Kidney (tissue), 14 donors: ENCODE measurements around the gene GRXCR1. TPM values are rescaled to one million over a fixed set of nuclear protein-coding genes. Genes with fewer than 3 reads are reported as not detected.

Experiments
- DNase-seq, 5 donors: peaks; one replicate each; pipeline ENCODE4 v3.0.0-alpha.2; 2013 to 2020
- FAIRE-seq: peaks from 2 replicates; lab custom pipeline; 2012; peaks lifted over from hg19 to GRCh38; lab: Jason Lieb, UNC
- H3K27ac ChIP-seq, 2 donors: one replicate each; pipeline ENCODE4 v1.7.0; 2013; ENCODE audit warnings: low read depth in 2 of 2, low read length in 2 of 2, inconsistent platforms in 1 of 2
- H3K27me3 ChIP-seq: one replicate; pipeline ENCODE4 v1.7.1; 2013; ENCODE audit warnings: low read length, inconsistent platforms; ENCODE audit not compliant: control insufficient read depth, insufficient read depth
- H3K36me3 ChIP-seq, 3 donors: one replicate each; pipeline versions ENCODE4 v1.7.0 to v1.7.1; 2013; ENCODE audit warnings: low read length in 3 of 3, control low read depth in 1 of 3, inconsistent platforms in 1 of 3; ENCODE audit not compliant: insufficient read depth in 3 of 3, control insufficient read depth in 2 of 3
- H3K4me1 ChIP-seq, 3 donors: one replicate each; pipeline versions ENCODE4 v1.7.0 to v1.7.1; 2013; ENCODE audit warnings: low read length in 3 of 3, inconsistent platforms in 1 of 3, low read depth in 1 of 3; ENCODE audit not compliant: control insufficient read depth in 2 of 3, insufficient read depth in 2 of 3
- H3K4me3 ChIP-seq, 3 donors: one replicate each; pipeline versions ENCODE4 v1.7.0 to v1.8.1; 2013; ENCODE audit warnings: low read length in 3 of 3, control low read depth in 1 of 3, inconsistent platforms in 1 of 3
- H3K9ac ChIP-seq, 3 donors: one replicate each; pipeline versions ENCODE4 v1.7.0 to v1.7.1; 2013; ENCODE audit warnings: low read length in 3 of 3, control low read depth in 1 of 3, inconsistent platforms in 1 of 3
- H3K9me3 ChIP-seq, 3 donors: one replicate each; pipeline versions ENCODE4 v1.7.0 to v1.7.1; 2013; ENCODE audit warnings: low read length in 3 of 3, control low read depth in 1 of 3, inconsistent platforms in 1 of 3; ENCODE audit not compliant: control insufficient read depth in 2 of 3, insufficient read depth in 1 of 3
- intact Hi-C: fragments of 100-400 bp; cut with DNase I; formaldehyde crosslinking; loops from one replicate; pipeline ENCODE4 v1.11.1; 2022
- polyA plus RNA-seq: library from polyadenylated mRNA; stranded (reverse); fragments of 350-450 nt; fragmentation: Illumina TruSeq; extraction: RNeasy Lipid Tissue Mini Kit (QIAGEN cat#74804); gene quantifications from one replicate; pipeline ENCODE4 v1.2.3, GENCODE V29; 2014; ENCODE audit warnings: low read depth, low replicate concordance; ENCODE audit not compliant: insufficient read depth
- total RNA-seq: library from RNA; stranded (reverse); fragmentation: NEBNext Ultra II Directional; extraction: Animal tissue kit (Norgen Biotek cat#: 25700); gene quantifications from one replicate; pipeline ENCODE4 v1.2.1, GENCODE V29; 2021
- TF ChIP-seq, protein P1 (sequence below): IDR thresholded peaks from 3 replicates; pipeline ENCODE4 v1.5.1; 2012; ENCODE audit warnings: mild to moderate bottlenecking, moderate library complexity, borderline replicate concordance; ENCODE audit not compliant: insufficient read depth; ENCODE audit errors: extremely low read depth
- donor health status: control.
- donor health status: control.
- donor health status: control.
- donor health status: control.
- donor health status: control.
- donor health status: DM: yes; HTN: yes; CAD: no.
- donor health status: Normal renal cell carcinoma (clear cell type).

The GRXCR1 gene
- total and polyA plus RNA-seq, 2 donors from 2014 or later: not detected

- no peak for FAIRE-seq
- H3K36me3 ChIP-seq: no peaks in the 10 kb centered on the region
- H3K27ac ChIP-seq: no peak overlapping the region
- peak in 2 of 5 donors; percentile 43 to 60 for DNase-seq
- H3K27me3 ChIP-seq: no peaks in the 10 kb centered on the region
- no peaks in the 10 kb centered on the region for H3K9me3 ChIP-seq
- peak overlapping the region in 1 of 3 donors; percentile 3 for H3K4me3 ChIP-seq
- no peaks in the 10 kb centered on the region for H3K4me1 ChIP-seq
- intact Hi-C loops: no loop called here
- TF ChIP-seq, protein P1, sequence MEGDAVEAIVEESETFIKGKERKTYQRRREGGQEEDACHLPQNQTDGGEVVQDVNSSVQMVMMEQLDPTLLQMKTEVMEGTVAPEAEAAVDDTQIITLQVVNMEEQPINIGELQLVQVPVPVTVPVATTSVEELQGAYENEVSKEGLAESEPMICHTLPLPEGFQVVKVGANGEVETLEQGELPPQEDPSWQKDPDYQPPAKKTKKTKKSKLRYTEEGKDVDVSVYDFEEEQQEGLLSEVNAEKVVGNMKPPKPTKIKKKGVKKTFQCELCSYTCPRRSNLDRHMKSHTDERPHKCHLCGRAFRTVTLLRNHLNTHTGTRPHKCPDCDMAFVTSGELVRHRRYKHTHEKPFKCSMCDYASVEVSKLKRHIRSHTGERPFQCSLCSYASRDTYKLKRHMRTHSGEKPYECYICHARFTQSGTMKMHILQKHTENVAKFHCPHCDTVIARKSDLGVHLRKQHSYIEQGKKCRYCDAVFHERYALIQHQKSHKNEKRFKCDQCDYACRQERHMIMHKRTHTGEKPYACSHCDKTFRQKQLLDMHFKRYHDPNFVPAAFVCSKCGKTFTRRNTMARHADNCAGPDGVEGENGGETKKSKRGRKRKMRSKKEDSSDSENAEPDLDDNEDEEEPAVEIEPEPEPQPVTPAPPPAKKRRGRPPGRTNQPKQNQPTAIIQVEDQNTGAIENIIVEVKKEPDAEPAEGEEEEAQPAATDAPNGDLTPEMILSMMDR: peak; percentile 64
- no peak overlapping the region for H3K9ac ChIP-seq
These were observed 102.9 kb downstream of the GRXCR1 start for GRCh38 chr4:42995343-42995944.

DNA sequence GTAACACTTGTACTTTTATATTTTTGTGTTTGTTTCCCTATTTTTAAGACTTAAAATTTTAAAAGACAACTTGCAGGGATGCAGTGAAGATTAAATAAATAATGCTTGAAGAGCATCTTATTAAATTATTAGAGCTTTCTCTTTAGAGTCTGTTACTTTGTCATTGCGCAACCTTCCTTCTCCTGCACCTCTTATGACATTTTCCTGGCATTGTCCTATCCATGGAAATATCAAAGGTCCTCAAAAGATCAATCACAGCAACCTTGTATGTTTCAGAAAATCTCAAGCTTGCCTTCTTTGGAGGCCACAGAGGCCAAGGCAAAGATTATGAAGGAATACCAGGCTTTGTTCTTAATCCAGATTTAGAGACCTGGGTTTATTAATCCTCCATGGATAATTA is 116.3 kb downstream of the GRXCR1 start:
- Histone ChIP-seq H3K9me3 (peaks cover 0 to 12% (median 2%) of the 10 kb centered on the region in 3 donors), H3K27me3 (no peaks in the 10 kb centered on the region), H3K9ac (no peak overlapping the region), H3K36me3 (no peaks in the 10 kb centered on the region), H3K4me1 (no peaks in the 10 kb centered on the region), H3K4me3 (no peak overlapping the region), H3K27ac (no peak overlapping the region)
- DNase-seq (no peak), FAIRE-seq (no peak)
- TF ChIP-seq, protein P1: no peak
- intact Hi-C loops: no loop called here

DNA sequence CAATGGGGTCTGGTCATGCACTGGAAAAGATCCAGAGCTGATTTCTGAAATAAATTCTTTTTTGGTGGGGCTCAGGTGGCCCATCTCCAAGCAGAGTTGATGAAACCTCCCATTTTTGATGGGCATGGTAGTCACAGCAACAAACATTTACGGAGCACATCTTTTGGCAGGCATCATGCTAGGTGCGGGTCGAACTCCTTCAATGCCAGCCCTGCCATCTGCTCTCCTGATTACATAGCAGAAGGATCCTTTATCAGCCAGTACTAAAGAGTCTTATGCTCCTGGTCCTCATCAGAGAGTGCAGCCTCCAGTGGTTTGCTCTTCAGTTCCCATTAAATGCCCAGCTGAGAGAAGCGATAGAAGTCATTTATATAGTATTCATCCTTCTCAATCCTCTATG is 121.7 kb downstream of the GRXCR1 start:
- Histone ChIP-seq H3K9me3 (no peaks in the 10 kb centered on the region), H3K36me3 (no peaks in the 10 kb centered on the region), H3K4me3 (no peak overlapping the region), H3K27ac (no peak overlapping the region), H3K27me3 (no peaks in the 10 kb centered on the region), H3K4me1 (no peaks in the 10 kb centered on the region), H3K9ac (no peak overlapping the region)
- TF ChIP-seq, protein P1: no peak
- DNase-seq (no peak), FAIRE-seq (no peak)
- intact Hi-C loops: no loop called here

- no peak overlapping the region for H3K9ac ChIP-seq
- no peak overlapping the region for H3K27ac ChIP-seq
- H3K36me3 ChIP-seq: no peaks in the 10 kb centered on the region
- H3K27me3 ChIP-seq: no peaks in the 10 kb centered on the region
- DNase-seq (no peak), FAIRE-seq (no peak)
- H3K4me1 ChIP-seq: no peaks in the 10 kb centered on the region
- TF ChIP-seq, protein P1: no peak
- no peaks in the 10 kb centered on the region for H3K9me3 ChIP-seq
- intact Hi-C loops: no loop called here
- H3K4me3 ChIP-seq: no peak overlapping the region
These were observed 149.1 kb downstream of the GRXCR1 start for GRCh38 chr4:43041632-43042031.
